Stromal cell of bone marrow (primary cell): ENCODE results near the gene NF2.
A peak's percentile ranks its signal among the peaks of the same experiment; 100 is the strongest.

Source experiments
- DNase-seq: peaks from one replicate; pipeline ENCODE4 v3.0.0-alpha.2; 2012; ENCODE audit warnings: low read depth

Gene NF2

DNA sequence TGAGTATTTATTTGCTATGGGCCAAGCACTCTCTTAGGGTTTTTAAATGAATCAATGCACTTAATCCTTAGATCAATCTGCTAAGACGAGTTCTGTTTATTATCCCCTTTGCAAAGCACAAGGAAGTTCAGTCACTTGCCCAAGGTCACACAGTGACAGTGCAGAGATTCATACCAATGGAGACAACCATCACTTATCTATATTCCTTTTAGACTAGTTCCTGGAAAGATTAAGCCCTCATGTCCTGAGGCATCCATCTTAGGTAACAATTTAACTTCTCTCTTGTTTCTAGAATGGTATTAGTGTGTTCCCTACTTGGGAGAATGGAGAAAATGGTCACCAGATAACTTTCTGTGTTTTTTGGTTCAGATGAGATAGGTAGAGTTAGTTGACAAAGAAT is 28.3 kb downstream of the NF2 start:
- no peak for DNase-seq

DNA sequence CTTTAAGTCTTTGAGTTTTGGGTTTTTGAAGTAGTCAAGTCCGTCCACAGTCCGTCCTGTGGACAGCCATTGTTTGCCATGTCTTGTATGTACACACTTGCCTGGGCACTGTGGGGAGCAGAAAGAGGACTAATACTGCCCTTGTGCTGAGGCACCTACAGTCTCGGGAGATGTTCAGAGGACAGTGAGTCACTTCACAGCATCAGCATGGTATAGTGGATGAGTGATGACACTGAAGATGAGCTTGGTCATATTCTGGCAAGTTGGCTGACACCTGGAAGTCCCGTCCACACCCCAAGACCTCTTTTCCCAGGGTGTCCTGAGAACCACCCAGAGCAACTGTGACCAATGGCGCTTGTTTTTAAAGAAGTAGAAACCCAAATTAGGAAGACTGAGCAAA is 29.2 kb downstream of the NF2 start:
- no peak for DNase-seq

DNA sequence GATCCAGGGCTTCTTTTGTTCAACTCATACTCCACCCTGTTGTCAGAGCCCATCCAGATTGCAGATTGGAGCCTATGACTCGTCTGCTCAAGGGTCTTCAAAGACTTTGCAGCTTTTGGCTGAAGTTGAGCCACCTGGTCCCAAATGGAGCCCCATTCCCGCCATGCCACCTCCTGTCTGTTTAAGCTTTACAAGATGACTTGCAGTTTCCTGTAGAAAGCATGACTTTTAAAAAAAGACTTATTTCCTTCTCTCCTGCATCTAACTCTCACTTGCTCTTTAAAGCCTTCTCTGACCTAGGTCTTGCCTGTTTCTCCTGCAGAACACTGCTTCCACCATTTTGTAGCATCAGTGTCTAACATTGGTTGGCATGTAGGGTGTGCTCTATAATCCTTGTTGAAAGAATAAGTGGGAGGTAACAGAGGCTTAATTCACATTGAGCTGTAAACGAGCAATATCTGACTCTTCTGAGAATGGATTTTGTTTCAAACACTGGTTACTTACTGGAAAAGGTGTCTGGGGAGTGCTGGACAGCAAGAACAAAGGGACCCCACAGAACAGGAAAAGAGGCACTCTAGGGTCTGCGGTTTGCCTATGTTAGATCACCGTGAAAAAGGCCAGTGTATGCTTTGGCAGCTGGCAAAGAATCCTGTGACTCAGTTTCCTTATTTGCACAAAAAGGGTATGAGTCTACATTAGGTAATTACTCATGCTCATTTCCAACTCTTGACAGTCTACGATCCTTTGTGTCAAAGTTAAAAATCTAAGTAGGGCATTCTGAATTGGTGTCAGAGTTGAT is 30.3 kb downstream of the NF2 start:
- no peak for DNase-seq

DNA sequence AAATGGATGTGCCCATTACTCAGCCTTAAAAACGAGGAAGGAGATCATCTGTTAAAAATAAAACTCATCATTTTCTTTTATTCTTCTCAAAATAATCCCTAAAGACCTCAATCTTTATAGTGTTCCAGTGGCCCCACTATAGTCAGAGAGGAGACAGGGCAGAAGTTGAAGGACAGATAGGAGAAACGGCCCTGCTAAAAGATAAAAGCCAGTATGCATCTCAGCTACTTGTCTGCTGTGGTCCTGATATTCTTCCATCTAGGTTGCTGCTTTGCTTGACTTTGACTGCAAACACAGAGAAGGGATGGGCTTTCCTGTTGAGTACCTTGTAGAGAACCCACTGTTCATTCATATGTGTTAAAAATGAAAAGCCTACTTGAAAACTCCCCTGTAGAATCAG is 31.4 kb downstream of the NF2 start:
- DNase-seq: no peak

DNA sequence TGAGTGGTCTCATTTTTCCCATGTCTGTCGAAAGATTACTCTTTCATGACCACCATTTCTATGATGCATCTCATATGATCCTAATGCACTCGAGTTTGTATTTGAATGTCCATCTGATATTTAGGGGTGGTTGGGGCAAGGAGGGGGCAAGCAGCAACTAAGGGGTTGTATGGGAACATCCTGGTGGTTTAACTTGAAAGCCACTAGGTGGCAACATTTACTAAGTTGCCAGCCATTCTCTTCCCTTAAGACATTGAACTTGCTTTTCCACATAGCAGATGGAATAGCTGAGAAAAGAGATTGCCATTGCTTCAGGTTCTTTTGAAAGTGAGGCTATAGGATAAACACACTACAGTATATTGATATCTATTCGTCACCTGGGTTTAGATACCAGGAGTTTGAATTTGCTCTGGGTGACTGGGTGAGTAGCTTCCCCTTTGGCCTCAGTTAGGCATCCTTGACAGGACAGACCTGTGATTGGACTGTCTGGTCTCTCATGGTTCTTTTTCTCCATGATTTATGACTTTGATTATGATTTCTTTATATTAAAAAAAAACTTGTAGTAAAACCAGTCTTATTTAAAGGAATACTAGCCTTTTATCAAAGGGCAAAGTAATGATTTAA is 32.4 kb downstream of the NF2 start:
- DNase-seq: no peak

DNA sequence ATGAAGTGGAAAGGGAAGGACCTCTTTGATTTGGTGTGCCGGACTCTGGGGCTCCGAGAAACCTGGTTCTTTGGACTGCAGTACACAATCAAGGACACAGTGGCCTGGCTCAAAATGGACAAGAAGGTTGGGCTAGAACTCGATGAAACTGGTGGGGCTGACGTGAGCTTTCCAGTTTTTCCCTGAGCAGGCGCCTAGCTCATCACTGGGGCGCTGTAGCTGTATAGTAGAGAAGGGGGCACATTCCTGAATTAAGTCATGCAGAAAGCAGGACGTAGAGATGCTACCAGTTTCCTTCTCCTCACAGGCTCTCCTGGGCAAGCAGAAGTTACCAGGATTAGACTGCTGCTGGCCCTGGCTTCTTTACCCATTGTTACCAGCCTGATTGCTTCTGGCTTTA is 33.3 kb downstream of the NF2 start:
- no peak for DNase-seq

DNA sequence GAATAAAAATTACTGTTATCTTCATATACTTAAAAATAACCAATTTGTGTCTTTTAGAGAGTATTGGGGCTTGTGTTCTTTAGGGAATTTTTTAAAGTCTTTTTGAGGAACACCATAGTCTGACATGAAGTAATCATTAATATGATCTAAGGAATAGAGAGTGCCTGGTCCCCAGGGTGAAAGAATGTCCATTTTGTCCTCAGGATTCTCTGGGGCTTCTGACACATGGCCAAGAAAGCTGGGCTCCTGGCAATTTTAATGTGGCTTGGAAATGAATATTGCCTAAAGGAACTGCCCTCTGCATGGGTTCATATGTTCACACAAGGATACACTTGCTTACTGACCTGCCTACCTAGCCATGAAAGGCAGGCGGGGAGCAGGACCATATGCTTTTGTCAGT is 33.7 kb downstream of the NF2 start:
- no peak for DNase-seq

DNA sequence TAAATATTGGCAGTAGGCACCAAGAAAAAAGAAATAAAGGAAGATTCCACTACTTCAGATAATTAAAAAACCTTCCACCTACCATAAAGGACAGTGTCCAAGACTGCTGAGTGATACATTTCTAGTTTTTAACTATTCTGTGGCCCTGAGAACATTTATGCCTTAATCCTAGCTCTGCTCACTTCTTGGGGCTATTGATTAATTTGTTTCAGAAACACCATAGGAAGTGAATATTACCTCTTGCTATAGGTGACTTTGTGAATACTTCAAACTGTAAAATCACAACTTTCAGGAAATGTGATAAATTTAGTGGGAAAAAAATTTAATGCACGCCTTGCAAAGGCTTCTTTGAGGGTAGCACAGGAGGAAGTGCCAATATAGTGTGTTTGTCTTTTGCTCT is 35.2 kb downstream of the NF2 start:
- DNase-seq: no peak

DNA sequence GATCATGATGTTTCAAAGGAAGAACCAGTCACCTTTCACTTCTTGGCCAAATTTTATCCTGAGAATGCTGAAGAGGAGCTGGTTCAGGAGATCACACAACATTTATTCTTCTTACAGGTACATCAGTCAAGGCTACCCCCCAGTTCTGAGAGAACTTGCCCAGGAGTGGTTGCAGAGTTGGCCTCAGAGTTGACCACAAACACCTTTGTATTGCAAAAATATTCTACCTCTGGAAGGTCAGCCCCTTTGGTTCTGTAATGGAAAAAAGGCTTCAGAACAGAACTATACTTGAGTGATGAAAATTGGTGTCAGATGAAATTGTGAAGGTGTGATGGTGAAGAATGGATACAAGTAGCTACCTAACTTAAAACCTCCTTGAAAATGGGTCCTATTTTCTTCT is 35.7 kb downstream of the NF2 start:
- no peak for DNase-seq

DNA sequence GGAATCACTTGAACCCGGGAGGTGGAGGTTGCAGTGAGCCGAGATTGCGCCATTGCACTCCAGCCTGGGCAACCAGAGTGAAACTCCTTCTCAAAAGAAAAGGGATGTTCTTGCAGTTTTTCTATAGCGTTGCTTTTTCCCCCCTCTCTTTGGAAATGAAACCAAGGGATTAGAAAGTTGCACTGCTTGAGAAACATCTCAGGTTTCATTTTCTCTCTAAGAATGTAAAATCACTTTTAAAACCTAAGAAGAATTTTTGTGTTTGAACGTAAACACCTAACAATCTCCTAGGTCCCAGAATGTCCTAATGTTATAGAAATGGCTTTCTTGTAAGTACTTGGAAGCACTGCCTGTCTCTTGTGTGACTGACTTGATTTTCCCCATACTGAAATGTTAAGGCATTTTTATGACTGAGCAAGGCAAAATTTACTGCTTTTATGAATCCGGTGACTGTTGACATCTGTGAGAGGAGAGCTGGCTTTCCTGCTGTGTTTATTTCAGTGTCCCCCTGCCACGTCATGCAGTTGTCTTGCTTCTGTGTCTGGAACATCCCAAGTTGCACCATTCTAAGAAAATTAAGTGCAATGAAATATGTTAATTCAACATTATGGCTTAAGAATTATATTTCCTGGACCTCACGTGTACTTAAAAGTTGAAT is 37.7 kb downstream of the NF2 start:
- no peak for DNase-seq

DNA sequence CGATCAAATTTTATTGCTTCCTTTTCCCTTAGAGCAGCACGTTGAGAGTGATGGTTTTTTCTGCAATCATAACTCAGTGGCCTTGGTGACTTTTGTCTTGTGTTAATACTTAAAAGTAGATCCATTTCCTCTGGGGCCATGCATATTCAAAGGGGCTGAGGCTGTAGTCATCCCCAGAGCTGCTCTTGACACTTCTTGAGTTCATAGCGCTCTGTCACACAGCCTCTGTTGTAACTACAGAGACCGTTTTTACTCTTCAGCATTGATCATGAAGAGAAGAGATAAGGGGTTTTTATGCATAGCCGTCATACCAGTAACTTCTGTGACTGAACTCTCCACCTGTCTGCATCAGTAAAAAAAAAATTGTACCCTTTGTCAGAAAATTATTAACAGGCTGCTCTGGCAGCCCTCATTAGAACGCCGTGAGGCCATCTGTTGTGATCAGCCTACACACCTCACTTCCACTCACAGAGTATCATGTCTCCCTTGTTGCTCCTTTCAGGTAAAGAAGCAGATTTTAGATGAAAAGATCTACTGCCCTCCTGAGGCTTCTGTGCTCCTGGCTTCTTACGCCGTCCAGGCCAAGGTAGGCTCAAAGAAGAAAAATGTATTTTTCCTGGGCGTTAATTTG is 38.4 kb downstream of the NF2 start:
- DNase-seq: no peak

DNA sequence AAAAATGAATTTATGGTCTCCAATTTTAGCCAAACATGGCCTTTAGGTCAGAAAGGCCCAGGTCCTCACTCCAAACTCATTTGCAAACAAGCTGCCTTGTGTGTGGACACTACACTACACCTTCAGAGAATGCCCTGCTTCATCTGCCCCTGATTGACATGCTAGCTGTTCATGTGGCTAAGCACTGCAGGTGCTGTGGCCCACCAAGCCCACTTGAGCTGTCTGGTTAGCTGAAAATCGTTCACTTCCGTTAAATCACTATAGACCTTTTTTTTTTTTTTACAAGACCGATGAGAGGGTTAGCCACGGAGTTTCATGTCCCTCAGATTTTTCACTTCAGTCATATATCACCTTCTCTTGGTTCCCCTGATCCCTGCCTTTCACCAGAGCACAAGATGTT is 39.3 kb downstream of the NF2 start:
- DNase-seq: no peak

DNA sequence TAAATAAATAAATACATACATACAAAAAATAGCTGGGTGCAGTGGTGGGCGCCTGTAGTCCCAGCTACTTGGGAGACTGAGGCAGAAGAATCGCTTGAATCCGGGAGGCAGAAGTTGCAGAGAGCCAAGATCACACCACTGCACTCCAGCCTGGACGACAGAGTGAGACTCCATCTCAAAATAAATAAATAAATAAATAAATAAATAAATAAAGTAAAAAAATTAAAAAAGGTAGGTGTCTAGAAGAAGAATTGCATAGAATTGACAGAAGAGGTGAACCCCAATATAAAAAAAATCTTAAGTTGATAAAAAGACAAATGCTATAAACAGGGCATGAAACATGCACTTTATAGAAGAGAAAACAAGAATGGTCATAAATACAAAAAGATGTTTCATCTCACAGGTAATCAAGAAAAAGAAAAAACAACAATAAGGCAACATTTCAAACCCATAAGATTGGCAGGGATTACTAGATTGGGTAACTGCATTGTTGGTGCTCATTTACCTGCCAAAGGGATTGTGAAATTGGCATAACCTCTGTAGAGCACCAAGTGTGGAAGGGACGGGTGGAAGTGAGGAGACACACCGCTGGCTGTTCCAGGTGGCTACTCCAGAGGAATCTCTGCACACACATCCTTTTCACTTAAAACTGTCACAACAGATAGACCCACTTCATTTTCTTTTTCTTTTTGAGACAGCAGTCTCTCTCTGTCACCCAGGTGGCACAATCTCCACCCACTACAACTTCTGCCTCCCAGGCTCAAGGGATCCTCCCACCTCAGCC is 44.7 kb downstream of the NF2 start:
- DNase-seq: no peak

DNA sequence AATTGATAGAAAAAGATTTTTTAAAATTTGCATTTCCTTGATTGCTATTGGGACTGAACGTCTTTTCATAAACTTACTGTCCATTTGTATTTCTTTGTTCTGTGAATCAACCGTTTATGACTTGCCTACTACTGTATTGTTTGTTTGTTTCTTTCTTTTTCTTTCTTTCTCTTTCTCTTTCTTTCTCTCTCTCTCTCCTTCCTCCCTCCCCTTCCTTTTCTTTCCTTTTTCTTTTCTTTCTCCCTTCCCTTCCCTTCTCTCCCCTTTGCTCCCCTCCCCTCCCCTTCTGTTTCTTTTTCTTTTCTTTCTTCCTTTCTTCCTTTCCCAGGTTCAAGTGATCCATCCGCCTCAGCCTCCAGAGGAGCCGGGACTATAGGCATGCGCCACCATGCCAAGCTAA is 46.9 kb downstream of the NF2 start:
- DNase-seq: no peak

DNA sequence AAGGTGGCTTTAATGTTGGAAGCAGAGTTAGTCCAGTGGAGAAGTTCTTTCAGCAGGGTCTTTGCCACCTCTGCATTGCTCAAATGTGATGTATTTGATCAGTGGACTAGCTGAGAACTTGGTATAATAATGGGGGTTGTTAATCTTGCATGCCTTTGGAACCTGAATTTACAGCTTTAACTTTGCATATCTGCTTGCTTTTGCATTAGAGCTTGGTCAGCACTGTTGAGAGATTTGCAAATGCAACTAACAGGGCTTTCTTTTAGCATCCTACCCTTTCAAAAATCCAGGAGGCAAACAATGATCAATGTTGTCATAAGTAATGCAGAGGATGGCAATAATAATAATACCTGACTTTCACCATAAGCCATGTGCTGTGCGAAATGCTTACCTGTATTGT is 48.2 kb downstream of the NF2 start:
- no peak for DNase-seq

DNA sequence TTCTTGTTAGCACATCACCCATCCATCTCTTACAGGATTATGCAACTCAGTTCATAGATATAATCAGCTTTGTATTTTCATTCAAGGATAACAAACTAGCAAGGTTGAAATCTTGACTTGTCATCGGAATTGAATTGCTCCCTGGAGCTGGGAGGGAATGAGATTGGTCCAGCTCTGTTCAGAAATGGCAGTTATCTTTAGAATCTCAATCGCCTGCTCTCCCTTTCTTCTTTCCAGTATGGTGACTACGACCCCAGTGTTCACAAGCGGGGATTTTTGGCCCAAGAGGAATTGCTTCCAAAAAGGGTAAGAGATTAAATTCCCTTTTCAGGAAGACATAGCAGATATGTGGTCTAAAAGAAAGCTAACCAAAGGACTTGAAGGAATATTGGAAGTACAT is 51.0 kb downstream of the NF2 start:
- no peak for DNase-seq

DNA sequence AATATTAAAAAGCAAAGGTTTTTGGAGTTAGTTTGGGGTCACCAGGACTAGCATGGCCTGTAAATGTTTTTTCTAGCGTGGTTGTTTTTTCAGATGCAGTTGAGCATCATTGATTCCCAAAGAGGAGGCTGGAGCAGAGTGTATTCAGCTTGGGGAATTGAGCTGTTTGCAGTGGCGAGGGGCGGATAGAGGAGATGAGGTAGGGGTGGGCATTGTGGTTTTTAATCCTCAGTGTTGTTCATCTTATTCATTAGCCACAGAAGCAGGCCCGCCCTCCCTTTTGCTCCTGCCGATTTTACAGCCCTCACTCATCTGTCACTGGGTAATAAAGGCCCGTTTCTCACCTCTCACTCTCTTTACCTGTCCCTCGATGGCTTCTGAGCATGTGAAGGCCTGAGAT is 51.4 kb downstream of the NF2 start:
- no peak for DNase-seq

DNA sequence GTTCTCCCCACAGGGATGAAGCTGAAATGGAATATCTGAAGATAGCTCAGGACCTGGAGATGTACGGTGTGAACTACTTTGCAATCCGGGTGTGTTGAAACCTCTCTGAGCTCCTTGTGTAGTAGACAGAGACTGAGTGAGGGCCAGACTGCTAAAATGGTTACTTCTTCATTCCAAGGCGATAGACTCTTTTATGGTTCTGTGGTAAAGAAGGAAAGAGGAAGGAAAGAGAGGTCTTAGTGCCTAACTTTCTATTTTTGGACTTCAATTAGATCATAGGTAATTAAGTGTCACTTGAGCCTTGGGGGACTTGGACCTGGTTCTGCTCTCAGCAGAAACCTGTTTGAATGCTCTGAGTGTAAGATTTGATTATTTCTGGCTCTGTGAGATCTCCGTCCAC is 54.7 kb downstream of the NF2 start:
- no peak for DNase-seq

DNA sequence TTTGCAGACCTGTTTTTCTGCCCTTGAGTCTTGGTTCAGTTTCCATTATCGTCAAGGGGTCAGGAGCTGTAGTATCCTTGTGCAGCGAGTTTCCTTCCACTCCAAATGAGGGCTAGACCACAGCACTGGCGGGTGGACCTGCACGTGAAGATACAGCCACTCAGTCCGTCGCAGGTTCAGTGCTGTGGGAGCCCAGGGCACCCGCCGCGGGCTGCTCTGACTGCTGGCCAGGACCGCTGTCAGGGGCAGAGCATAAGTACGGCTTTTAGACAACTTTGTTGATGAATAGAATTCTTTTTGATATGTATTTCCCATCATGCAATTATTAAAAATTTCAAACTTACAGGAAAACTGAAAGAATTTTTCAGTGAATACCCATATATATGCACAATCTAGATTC is 56.6 kb downstream of the NF2 start:
- no peak for DNase-seq

DNA sequence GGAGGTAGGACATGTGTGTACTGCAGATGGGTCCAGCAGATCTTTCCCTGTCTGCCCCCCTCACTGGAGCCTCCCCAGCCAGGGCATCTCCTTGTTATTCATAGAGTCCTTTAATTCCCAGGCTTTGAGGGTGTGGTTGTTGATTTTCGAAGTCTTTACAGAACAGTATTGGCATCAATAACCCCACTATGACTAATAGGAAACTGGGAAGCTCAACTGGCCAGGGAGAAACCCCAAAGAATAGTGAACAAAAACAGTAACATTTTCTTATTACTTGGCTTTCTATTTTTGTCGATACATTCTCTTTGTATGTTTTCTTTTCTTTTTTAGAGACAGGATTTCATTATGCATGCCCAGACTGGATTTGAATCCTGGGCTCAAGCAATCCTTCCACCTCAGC is 57.9 kb downstream of the NF2 start:
- DNase-seq: peak; percentile 77

DNA sequence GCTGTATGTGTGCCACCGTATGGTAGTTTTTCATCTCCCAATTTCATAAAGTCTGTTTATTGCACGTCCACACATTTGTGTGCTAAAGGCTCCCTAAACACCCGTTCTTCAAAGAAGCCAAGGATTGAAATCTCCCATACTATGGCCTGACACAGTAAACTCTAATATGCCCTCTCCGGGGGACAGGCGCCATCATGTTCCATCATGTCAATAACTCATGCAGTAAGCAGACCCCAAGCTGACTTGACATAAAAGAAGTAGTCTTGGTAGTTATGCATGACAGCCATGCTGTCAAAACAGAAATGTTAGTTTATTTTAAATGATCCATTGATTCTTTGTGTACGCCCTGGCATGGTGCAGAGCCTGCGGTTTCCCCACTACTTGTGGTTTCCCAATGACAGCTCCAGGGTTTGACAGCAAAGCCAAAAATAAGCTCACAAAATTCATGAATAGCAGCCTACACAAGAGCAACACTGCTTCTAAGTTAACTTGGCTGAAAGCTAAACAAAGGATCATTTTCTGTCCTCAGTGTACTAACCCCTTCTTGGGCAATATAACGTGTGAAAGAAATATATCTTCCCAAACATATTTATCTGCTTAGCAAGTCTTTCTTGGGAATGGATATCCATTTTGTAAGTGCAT is 59.9 kb downstream of the NF2 start:
- peak; percentile 55 for DNase-seq

DNA sequence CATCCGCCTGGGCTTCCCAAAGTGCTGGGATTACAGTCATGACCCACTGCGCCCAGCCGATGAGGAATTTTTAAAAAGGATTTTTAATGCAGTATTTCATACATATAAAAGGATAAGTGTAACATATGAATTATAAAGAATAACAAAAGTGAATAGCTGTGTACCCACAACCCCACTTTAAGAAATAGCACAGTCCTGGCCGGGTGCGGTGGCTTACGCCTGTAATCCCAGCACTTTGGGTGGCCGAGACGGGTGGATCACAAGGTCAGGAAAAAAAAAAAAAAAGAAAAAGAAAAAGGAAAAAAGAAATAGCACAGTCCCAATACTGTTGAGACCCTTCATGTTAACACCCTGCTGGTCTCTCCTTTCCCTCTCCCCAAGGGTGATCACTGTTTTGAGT is 62.1 kb downstream of the NF2 start:
- no peak for DNase-seq
